ENCODE results near the gene ACBD7. TPM values are rescaled to one million over a fixed set of nuclear protein-coding genes. Genes with fewer than 3 reads are reported as not detected.
A peak's percentile ranks its signal among the peaks of the same experiment; 100 is the strongest.

ACBD7 gene
- under 1 TPM; 0.44 to 0.98 TPM for total RNA-seq

- intact Hi-C loops (cut with DNase I), result no loop called here
- no peaks in the 10 kb centered on the region for H3K4me1 ChIP-seq
- peak within 1 kb of the TSS; percentile 40 to 67 for H3K9ac ChIP-seq (ENCODE audit: low read depth in 2 of 2, low read length in 2 of 2)
- H3K27ac ChIP-seq, result no peak within 1 kb of the TSS
- H3K4me3 ChIP-seq, result peak within 1 kb of the TSS; percentile 75
- H3K27me3 ChIP-seq, result no peaks in the 10 kb centered on the region
- DNase-seq, result peak; percentile 71
- H3K9me3 ChIP-seq, result no peaks in the 10 kb centered on the region
- H3K36me3 ChIP-seq, result no peaks in the 10 kb centered on the region
- peak; percentile 60 for TF ChIP-seq CTCF (IDR thresholded peaks at IDR 0.05)
Observed at GRCh38 chr10:15088428-15089261, at the start of gene ACBD7. ACBD7 (minus strand) TSS chr10:15088776; CDS start chr10:15088728, 48 bp downstream.

GRCh38 chr10:15137636-15138035 lies 49.1 kb upstream of the ACBD7 start:
- H3K9ac ChIP-seq (ENCODE audit: low read depth in 2 of 2, low read length in 2 of 2), result no peak overlapping the region
- no peaks in the 10 kb centered on the region for H3K27me3 ChIP-seq
- H3K36me3 ChIP-seq, result no peaks in the 10 kb centered on the region
- H3K4me3 ChIP-seq, result no peak overlapping the region
- no peak for TF ChIP-seq CTCF (IDR thresholded peaks at IDR 0.05)
- H3K4me1 ChIP-seq, result no peaks in the 10 kb centered on the region
- no peaks in the 10 kb centered on the region for H3K9me3 ChIP-seq
- DNase-seq, result no peak
- intact Hi-C loops (cut with DNase I), result no loop called here
- no peak overlapping the region for H3K27ac ChIP-seq

- Histone ChIP-seq H3K4me3 (no peak overlapping the region), H3K9me3 (no peaks in the 10 kb centered on the region), H3K27me3 (no peaks in the 10 kb centered on the region), H3K36me3 (no peaks in the 10 kb centered on the region), H3K27ac (no peak overlapping the region), H3K9ac (ENCODE audit: low read depth in 2 of 2, low read length in 2 of 2) (no peak overlapping the region), H3K4me1 (no peaks in the 10 kb centered on the region)
- TF ChIP-seq CTCF (IDR thresholded peaks at IDR 0.05), result no peak
- DNase-seq, result no peak
- intact Hi-C loops (cut with DNase I), result no loop called here
Observed at GRCh38 chr10:15137036-15137359, 48.4 kb upstream of the ACBD7 start.

- no peaks in the 10 kb centered on the region for H3K4me1 ChIP-seq
- H3K4me3 ChIP-seq, result no peak overlapping the region
- H3K27me3 ChIP-seq, result no peaks in the 10 kb centered on the region
- H3K36me3 ChIP-seq, result no peaks in the 10 kb centered on the region
- no peaks in the 10 kb centered on the region for H3K9me3 ChIP-seq
- no peak overlapping the region for H3K9ac ChIP-seq (ENCODE audit: low read depth in 2 of 2, low read length in 2 of 2)
- no peak for DNase-seq
- TF ChIP-seq CTCF (IDR thresholded peaks at IDR 0.05), result no peak
- intact Hi-C loops (cut with DNase I), result no loop called here
- no peak overlapping the region for H3K27ac ChIP-seq
Observed at GRCh38 chr10:15136129-15137035, 47.8 kb upstream of the ACBD7 start.

GRCh38 chr10:15131330-15131729 lies 42.8 kb upstream of the ACBD7 start:
- Histone ChIP-seq H3K27ac (no peak overlapping the region), H3K9ac (ENCODE audit: low read depth in 2 of 2, low read length in 2 of 2) (no peak overlapping the region), H3K36me3 (no peaks in the 10 kb centered on the region), H3K27me3 (no peaks in the 10 kb centered on the region), H3K9me3 (no peaks in the 10 kb centered on the region), H3K4me1 (no peaks in the 10 kb centered on the region), H3K4me3 (no peak overlapping the region)
- intact Hi-C loops (cut with DNase I), result no loop called here
- TF ChIP-seq CTCF (IDR thresholded peaks at IDR 0.05), result no peak
- no peak for DNase-seq

All from colonic mucosa (tissue), 4 donors.